ENCODE measurements around the gene F2.
A peak's percentile ranks its signal among the peaks of the same experiment; 100 is the strongest.

Gene F2

DNA sequence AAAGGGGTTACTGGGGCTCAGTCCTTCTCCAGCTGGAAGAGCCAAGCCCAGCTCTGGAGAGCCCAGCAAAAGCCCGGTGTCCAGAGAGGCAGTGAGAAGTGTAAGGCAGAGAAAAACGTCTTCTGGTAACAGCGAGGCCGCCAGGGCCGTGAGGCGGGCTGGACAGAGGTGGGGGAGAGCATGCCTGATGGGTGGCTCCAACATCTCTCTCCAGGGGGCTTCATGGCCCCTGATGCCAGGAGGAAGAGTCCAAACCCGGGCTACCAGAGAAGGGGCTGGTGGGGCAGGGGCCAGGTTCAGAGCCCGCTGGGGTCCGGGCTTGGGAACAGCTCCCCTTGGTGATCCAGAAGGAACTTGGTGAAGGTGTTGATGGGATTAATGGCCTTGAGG is 40.3 kb upstream of the F2 start:
- H2BK120ac ChIP-seq (ENCODE audit: low read depth, low read length) = no peak overlapping the region
- peaks cover 24 to 52% of the 10 kb centered on the region in 2 donors for H3K36me3 ChIP-seq (replicated peaks in 1 of 2; ENCODE audit: control insufficient read depth in 2 of 2, insufficient read depth in 2 of 2, low read length in 2 of 2)
- no peak overlapping the region for H3K4me3 ChIP-seq (ENCODE audit: low read length in 2 of 2)
- H3K14ac ChIP-seq (ENCODE audit: low read length) = no peak overlapping the region
- H3K27me3 ChIP-seq (ENCODE audit: control insufficient read depth in 3 of 3, insufficient read depth in 3 of 3, low read depth in 1 of 3, low read length in 3 of 3) = no peaks in the 10 kb centered on the region
- no peak for DNase-seq (ENCODE audit: low spot score)
- no peak overlapping the region for H2BK5ac ChIP-seq (ENCODE audit: low read length)
- H4K8ac ChIP-seq (ENCODE audit: low read depth, low read length) = no peak overlapping the region
- H2BK15ac ChIP-seq (ENCODE audit: low read length) = no peak overlapping the region
- H3K18ac ChIP-seq (ENCODE audit: low read length) = no peak overlapping the region
- no peak overlapping the region for H3K27ac ChIP-seq (replicated peaks; ENCODE audit: low read length)
- no peaks in the 10 kb centered on the region for H3K9me3 ChIP-seq (replicated peaks in 1 of 2; ENCODE audit: control insufficient read depth in 2 of 2, insufficient read depth in 1 of 2, low read depth in 1 of 2, low read length in 2 of 2)
- H4K91ac ChIP-seq (ENCODE audit: low read depth, low read length, poor library complexity) = no peak overlapping the region
- H2BK12ac ChIP-seq (ENCODE audit: low read length) = no peak overlapping the region
- peaks cover 2 to 4% of the 10 kb centered on the region in 2 donors for H3K4me1 ChIP-seq (ENCODE audit: control insufficient read depth in 2 of 2, insufficient read depth in 1 of 2, low read depth in 1 of 2, low read length in 2 of 2)
- H3K79me1 ChIP-seq (ENCODE audit: low read depth, low read length) = peaks cover 5% of the 10 kb centered on the region
- H2AK5ac ChIP-seq (ENCODE audit: low read depth, low read length) = no peak overlapping the region
- H3K23ac ChIP-seq (ENCODE audit: low read depth, low read length, poor library complexity) = no peak overlapping the region
- no CpG with 5 or more reads among the region's 9 CpGs for WGBS, 2 donors (ENCODE audit: extremely low coverage in 2 of 2, insufficient read length in 2 of 2, insufficient replicate concordance in 1 of 2)
- no peak overlapping the region for H3K4ac ChIP-seq (ENCODE audit: low read length)
- H3K4me2 ChIP-seq (ENCODE audit: insufficient read depth, low read length, poor library complexity, severe bottlenecking) = no peak overlapping the region
- no peak overlapping the region for H3K9ac ChIP-seq (ENCODE audit: low read depth, low read length, poor library complexity)
- no peak overlapping the region for H2AFZ ChIP-seq (ENCODE audit: low read length)

DNA sequence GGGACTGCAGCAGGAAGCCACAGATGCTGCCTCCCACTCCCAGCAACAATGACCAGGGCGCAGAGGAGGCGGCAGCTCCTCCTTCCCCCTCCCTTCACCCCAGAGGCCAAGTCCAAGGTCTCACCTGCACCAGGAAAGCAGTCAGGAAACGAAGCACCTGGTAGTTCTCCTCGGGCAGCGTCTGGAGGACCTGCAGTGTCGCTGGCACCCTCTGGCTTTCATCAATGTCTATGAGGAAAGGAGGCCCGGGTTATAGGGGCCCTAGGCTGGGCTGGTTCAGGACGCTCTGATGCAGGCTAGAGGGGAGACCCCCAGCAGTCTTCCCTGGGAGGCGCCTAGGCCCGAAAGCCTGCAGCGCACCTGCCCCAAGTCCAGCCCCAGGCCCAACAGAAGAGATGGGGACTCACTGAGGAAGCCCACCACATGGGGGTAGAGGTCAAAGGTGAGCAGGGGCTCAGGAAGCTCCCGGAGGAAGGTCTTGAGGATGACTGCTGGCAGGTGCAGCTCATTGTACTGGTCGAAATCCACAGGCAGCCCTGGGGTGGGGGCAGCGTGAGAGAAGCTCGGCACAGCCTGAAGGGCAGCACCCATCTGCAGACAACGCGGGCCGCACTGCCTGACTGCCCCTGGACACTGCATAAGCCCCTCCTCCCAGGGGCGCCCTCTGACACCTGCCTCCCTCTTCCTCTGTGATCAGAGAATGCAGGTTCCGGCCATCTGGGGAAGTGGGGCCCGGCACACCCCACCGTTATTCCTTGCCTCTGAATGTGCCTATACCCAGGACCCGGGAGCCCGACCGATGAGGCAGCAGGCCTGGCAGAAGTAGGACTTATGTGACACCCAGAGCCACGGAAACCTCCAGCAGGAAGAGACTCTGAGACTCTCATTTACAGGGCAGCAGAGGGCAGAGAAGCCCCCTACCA is 39.5 kb upstream of the F2 start:
- Histone ChIP-seq H3K79me1 (ENCODE audit: low read depth, low read length) (peaks cover 5% of the 10 kb centered on the region), H4K8ac (ENCODE audit: low read depth, low read length) (no peak overlapping the region), H2BK120ac (ENCODE audit: low read depth, low read length) (no peak overlapping the region), H2AK5ac (ENCODE audit: low read depth, low read length) (no peak overlapping the region), H3K14ac (ENCODE audit: low read length) (peak overlapping the region; percentile 47), H4K91ac (ENCODE audit: low read depth, low read length, poor library complexity) (no peak overlapping the region), H2BK15ac (ENCODE audit: low read length) (no peak overlapping the region), H3K4me2 (ENCODE audit: insufficient read depth, low read length, poor library complexity, severe bottlenecking) (no peak overlapping the region), H3K4ac (ENCODE audit: low read length) (no peak overlapping the region), H3K4me3 (ENCODE audit: low read length in 2 of 2) (no peak overlapping the region), H2AFZ (ENCODE audit: low read length) (no peak overlapping the region), H2BK5ac (ENCODE audit: low read length) (no peak overlapping the region), H3K23ac (ENCODE audit: low read depth, low read length, poor library complexity) (no peak overlapping the region), H3K9me3 (replicated peaks in 1 of 2; ENCODE audit: control insufficient read depth in 2 of 2, insufficient read depth in 1 of 2, low read depth in 1 of 2, low read length in 2 of 2) (no peaks in the 10 kb centered on the region), H3K9ac (ENCODE audit: low read depth, low read length, poor library complexity) (peak overlapping the region; percentile 63), H3K36me3 (replicated peaks in 1 of 2; ENCODE audit: control insufficient read depth in 2 of 2, insufficient read depth in 2 of 2, low read length in 2 of 2) (peaks cover 24 to 54% of the 10 kb centered on the region in 2 donors), H2BK12ac (ENCODE audit: low read length) (no peak overlapping the region), H3K18ac (ENCODE audit: low read length) (no peak overlapping the region), H3K27ac (replicated peaks; ENCODE audit: low read length) (no peak overlapping the region), H3K27me3 (ENCODE audit: control insufficient read depth in 3 of 3, insufficient read depth in 3 of 3, low read depth in 1 of 3, low read length in 3 of 3) (no peaks in the 10 kb centered on the region), H3K4me1 (ENCODE audit: control insufficient read depth in 2 of 2, insufficient read depth in 1 of 2, low read depth in 1 of 2, low read length in 2 of 2) (peaks cover 2 to 4% of the 10 kb centered on the region in 2 donors)
- WGBS, 2 donors (ENCODE audit: extremely low coverage in 2 of 2, insufficient read length in 2 of 2, insufficient replicate concordance in 1 of 2) = no CpG with 5 or more reads among the region's 26 CpGs
- no peak for DNase-seq (ENCODE audit: low spot score)

DNA sequence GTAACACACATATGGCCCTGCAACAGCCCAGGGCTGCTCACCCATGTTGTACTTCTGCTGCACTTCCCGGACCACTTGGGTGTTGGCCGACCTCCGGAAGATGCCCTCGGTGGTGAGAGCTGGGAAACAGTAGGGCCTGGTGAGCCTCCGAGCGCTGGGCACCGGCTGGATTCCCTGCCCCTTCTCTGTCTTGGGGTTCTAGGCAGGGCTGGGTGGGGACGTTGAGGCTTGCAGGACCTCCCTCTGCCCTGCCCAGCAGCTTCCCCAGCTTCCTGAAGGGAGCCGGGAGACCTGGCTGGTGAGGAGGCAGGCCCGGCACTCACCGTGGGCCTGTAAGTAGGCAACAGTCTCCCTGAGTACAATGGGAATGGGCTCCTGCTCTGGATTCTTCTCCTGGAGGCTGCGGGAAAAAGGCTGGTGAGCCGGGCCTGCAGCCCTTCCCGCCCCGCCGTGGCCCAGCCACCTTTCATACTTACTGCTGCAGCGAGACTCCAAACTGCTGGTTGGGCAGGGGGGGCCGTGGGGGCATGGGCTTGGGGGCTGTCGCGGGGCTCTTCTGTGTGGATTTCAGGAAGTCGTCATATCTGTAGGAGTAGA is 38.8 kb upstream of the F2 start:
- Histone ChIP-seq H3K27ac (replicated peaks; ENCODE audit: low read length) (no peak overlapping the region), H4K91ac (ENCODE audit: low read depth, low read length, poor library complexity) (no peak overlapping the region), H2AK5ac (ENCODE audit: low read depth, low read length) (no peak overlapping the region), H2BK5ac (ENCODE audit: low read length) (no peak overlapping the region), H2AFZ (ENCODE audit: low read length) (no peak overlapping the region), H3K9ac (ENCODE audit: low read depth, low read length, poor library complexity) (no peak overlapping the region), H3K4me1 (ENCODE audit: control insufficient read depth in 2 of 2, insufficient read depth in 1 of 2, low read depth in 1 of 2, low read length in 2 of 2) (no peaks in the 10 kb centered on the region), H2BK15ac (ENCODE audit: low read length) (no peak overlapping the region), H3K9me3 (replicated peaks in 1 of 2; ENCODE audit: control insufficient read depth in 2 of 2, insufficient read depth in 1 of 2, low read depth in 1 of 2, low read length in 2 of 2) (no peaks in the 10 kb centered on the region), H3K23ac (ENCODE audit: low read depth, low read length, poor library complexity) (no peak overlapping the region), H3K14ac (ENCODE audit: low read length) (no peak overlapping the region), H2BK12ac (ENCODE audit: low read length) (no peak overlapping the region), H3K18ac (ENCODE audit: low read length) (no peak overlapping the region), H4K8ac (ENCODE audit: low read depth, low read length) (no peak overlapping the region), H2BK120ac (ENCODE audit: low read depth, low read length) (no peak overlapping the region), H3K27me3 (ENCODE audit: control insufficient read depth in 3 of 3, insufficient read depth in 3 of 3, low read depth in 1 of 3, low read length in 3 of 3) (no peaks in the 10 kb centered on the region), H3K4me2 (ENCODE audit: insufficient read depth, low read length, poor library complexity, severe bottlenecking) (no peak overlapping the region), H3K79me1 (ENCODE audit: low read depth, low read length) (peaks cover 5% of the 10 kb centered on the region), H3K4ac (ENCODE audit: low read length) (no peak overlapping the region), H3K36me3 (replicated peaks in 1 of 2; ENCODE audit: control insufficient read depth in 2 of 2, insufficient read depth in 2 of 2, low read length in 2 of 2) (peaks cover 24 to 56% of the 10 kb centered on the region in 2 donors), H3K4me3 (ENCODE audit: low read length in 2 of 2) (no peak overlapping the region)
- no peak for DNase-seq (ENCODE audit: low spot score)
- no CpG with 5 or more reads among the region's 21 CpGs for WGBS, 2 donors (ENCODE audit: extremely low coverage in 2 of 2, insufficient read length in 2 of 2, insufficient replicate concordance in 1 of 2)

DNA sequence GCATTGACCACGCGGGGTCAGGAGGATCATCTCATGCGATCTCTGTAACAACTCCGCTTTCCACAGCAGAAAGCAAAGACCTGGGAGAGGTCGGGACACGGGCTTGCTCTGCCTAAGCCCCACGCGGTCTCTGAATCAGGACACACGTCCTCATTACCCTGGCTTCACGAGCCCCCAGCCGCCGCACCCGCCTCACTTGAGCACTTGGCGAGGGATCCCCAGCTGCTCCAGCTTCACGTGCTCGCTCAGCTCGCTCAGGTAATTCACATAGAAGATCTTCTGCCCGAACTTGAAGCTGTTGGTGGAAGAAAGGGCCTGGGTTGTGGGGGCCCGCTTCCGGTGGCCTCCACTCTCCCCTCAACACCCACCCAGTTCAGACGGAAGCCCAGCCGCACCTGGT is 38.2 kb upstream of the F2 start:
- no peak overlapping the region for H4K91ac ChIP-seq (ENCODE audit: low read depth, low read length, poor library complexity)
- no peak overlapping the region for H3K27ac ChIP-seq (replicated peaks; ENCODE audit: low read length)
- H3K4me3 ChIP-seq (ENCODE audit: low read length in 2 of 2) = no peak overlapping the region
- H4K8ac ChIP-seq (ENCODE audit: low read depth, low read length) = no peak overlapping the region
- H3K9me3 ChIP-seq (replicated peaks in 1 of 2; ENCODE audit: control insufficient read depth in 2 of 2, insufficient read depth in 1 of 2, low read depth in 1 of 2, low read length in 2 of 2) = no peaks in the 10 kb centered on the region
- H3K9ac ChIP-seq (ENCODE audit: low read depth, low read length, poor library complexity) = no peak overlapping the region
- peaks cover 24 to 56% of the 10 kb centered on the region in 2 donors for H3K36me3 ChIP-seq (replicated peaks in 1 of 2; ENCODE audit: control insufficient read depth in 2 of 2, insufficient read depth in 2 of 2, low read length in 2 of 2)
- WGBS, 2 donors (ENCODE audit: extremely low coverage in 2 of 2, insufficient read length in 2 of 2, insufficient replicate concordance in 1 of 2) = no CpG with 5 or more reads among the region's 22 CpGs
- H2BK5ac ChIP-seq (ENCODE audit: low read length) = no peak overlapping the region
- no peak overlapping the region for H3K4me2 ChIP-seq (ENCODE audit: insufficient read depth, low read length, poor library complexity, severe bottlenecking)
- H2AFZ ChIP-seq (ENCODE audit: low read length) = no peak overlapping the region
- peaks cover 5% of the 10 kb centered on the region for H3K79me1 ChIP-seq (ENCODE audit: low read depth, low read length)
- H3K14ac ChIP-seq (ENCODE audit: low read length) = no peak overlapping the region
- no peak overlapping the region for H2BK12ac ChIP-seq (ENCODE audit: low read length)
- no peak overlapping the region for H2BK15ac ChIP-seq (ENCODE audit: low read length)
- no peak overlapping the region for H3K4ac ChIP-seq (ENCODE audit: low read length)
- no peak overlapping the region for H3K18ac ChIP-seq (ENCODE audit: low read length)
- no peaks in the 10 kb centered on the region for H3K27me3 ChIP-seq (ENCODE audit: control insufficient read depth in 3 of 3, insufficient read depth in 3 of 3, low read depth in 1 of 3, low read length in 3 of 3)
- no peak for DNase-seq (ENCODE audit: low spot score)
- H3K23ac ChIP-seq (ENCODE audit: low read depth, low read length, poor library complexity) = no peak overlapping the region
- H3K4me1 ChIP-seq (ENCODE audit: control insufficient read depth in 2 of 2, insufficient read depth in 1 of 2, low read depth in 1 of 2, low read length in 2 of 2) = no peaks in the 10 kb centered on the region
- H2BK120ac ChIP-seq (ENCODE audit: low read depth, low read length) = no peak overlapping the region
- no peak overlapping the region for H2AK5ac ChIP-seq (ENCODE audit: low read depth, low read length)

Measured in neuronal stem cell (in vitro differentiated cells).